Keratinocyte (primary cell): ENCODE results near the gene FDCSP.
"Not testable (repeated sequence)": the region's sequence is repeated elsewhere in the genome, so short reads cannot be mapped to it uniquely, and the experiment has no call there.

Experiments used
- EZH2 ChIP-seq: IDR thresholded peaks from one replicate; pipeline ENCODE4 v1.6.1; 2012; ENCODE audit warnings: inconsistent platforms, mild to moderate bottlenecking, low read length, moderate library complexity
- TF ChIP-seq, protein P1 (sequence below), 3 experiments: IDR thresholded peaks in 1 of 3; conservative IDR thresholded peaks in 1 of 3; optimal IDR thresholded peaks in 1 of 3; 2 replicates in 2 of 3; 3 replicates in 1 of 3; pipeline versions ENCODE3 to v1.5.1; 2011; ENCODE audit warnings: low read length in 3 of 3, mild to moderate bottlenecking in 3 of 3, moderate library complexity in 2 of 3, control low read depth in 1 of 3, inconsistent platforms in 1 of 3; ENCODE audit not compliant: insufficient read depth in 2 of 3; ENCODE audit errors: extremely low read depth in 1 of 3

- TF ChIP-seq, protein P1, sequence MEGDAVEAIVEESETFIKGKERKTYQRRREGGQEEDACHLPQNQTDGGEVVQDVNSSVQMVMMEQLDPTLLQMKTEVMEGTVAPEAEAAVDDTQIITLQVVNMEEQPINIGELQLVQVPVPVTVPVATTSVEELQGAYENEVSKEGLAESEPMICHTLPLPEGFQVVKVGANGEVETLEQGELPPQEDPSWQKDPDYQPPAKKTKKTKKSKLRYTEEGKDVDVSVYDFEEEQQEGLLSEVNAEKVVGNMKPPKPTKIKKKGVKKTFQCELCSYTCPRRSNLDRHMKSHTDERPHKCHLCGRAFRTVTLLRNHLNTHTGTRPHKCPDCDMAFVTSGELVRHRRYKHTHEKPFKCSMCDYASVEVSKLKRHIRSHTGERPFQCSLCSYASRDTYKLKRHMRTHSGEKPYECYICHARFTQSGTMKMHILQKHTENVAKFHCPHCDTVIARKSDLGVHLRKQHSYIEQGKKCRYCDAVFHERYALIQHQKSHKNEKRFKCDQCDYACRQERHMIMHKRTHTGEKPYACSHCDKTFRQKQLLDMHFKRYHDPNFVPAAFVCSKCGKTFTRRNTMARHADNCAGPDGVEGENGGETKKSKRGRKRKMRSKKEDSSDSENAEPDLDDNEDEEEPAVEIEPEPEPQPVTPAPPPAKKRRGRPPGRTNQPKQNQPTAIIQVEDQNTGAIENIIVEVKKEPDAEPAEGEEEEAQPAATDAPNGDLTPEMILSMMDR (optimal IDR thresholded peaks at IDR 0.05 in 1 of 3, IDR thresholded peaks at IDR 0.05 in 1 of 3, conservative IDR thresholded peaks at IDR 0.05 in 1 of 3; ENCODE audit: extremely low read depth in 1 of 3, insufficient read depth in 2 of 3, low read length in 3 of 3): not testable (repeated sequence)
- not testable (repeated sequence) for TF ChIP-seq EZH2
Observed at GRCh38 chr4:70212752-70213151, 13.2 kb upstream of the FDCSP start.
